A549 treated with DMSO at 1 μM for 4 hours (cell line): Measurements from ENCODE around the gene FSTL3. TPM values are rescaled to one million over a fixed set of nuclear protein-coding genes. Genes with fewer than 3 reads are reported as not detected.

Source experiments
- total RNA-seq: library from RNA; stranded (reverse); fragments of 200-300 nt; extraction: Qiagen RNA extraction; gene quantifications from 5 replicates; pipeline ENCODE4 v1.2.3, GENCODE V29; 2022; ENCODE audit warnings: low read depth

Gene FSTL3
- total RNA-seq: 126 to 139 TPM (median 135 TPM) in 5 replicates

GRCh38 chr19:676339-677105, at the start of gene FSTL3:
Gene FSTL3, plus strand, starts transcription at chr19:676392. Its CDS starts 32 bp downstream, at chr19:676424.

GRCh38 chr19:633068-633785, 43.0 kb upstream of the FSTL3 start, which contains the start of gene POLRMT:
Gene POLRMT, minus strand, starts transcription at chr19:633537. Its CDS starts 25 bp downstream, at chr19:633512.

GRCh38 chr19:639253-640160, 36.7 kb upstream of the FSTL3 start, which contains the start of gene FGF22:
Gene FGF22, plus strand, starts transcription at chr19:639879. Its CDS starts 47 bp downstream, at chr19:639926.

GRCh38 chr19:662962-663681, 13.1 kb upstream of the FSTL3 start, which contains the start of gene RNF126:
Gene RNF126, minus strand, starts transcription at chr19:663214. Its CDS starts 93 bp downstream, at chr19:663121.

GRCh38 chr19:695352-695949, 19.3 kb downstream of the FSTL3 start, which contains the start of gene PRSS57:
Gene PRSS57, minus strand, starts transcription at chr19:695452. Its CDS starts 22 bp downstream, at chr19:695430.

GRCh38 chr19:708154-709143, 32.3 kb downstream of the FSTL3 start, which contains the start of gene PALM:
Gene PALM, plus strand, starts transcription at chr19:708935. Its CDS starts 212 bp downstream, at chr19:709147.

Other genes starting within 250 kb of the FSTL3 start
- gene SHC2, start 215.4 kb upstream of the FSTL3 start, total RNA-seq: 0.82 to 1.1 TPM (median 0.95 TPM) in 5 replicates
- gene MADCAM1, start 179.9 kb upstream of the FSTL3 start, total RNA-seq: 0.17 to 0.42 TPM (median 0.31 TPM) in 5 replicates
- gene TPGS1, start 168.9 kb upstream of the FSTL3 start, total RNA-seq: 10.7 to 15.7 TPM (median 14.1 TPM) in 5 replicates
- 67.0 to 104 TPM (median 93.1 TPM) in 5 replicates for gene CDC34, start 144.6 kb upstream of the FSTL3 start, total RNA-seq
- 0.23 to 0.31 TPM (median 0.26 TPM) in 5 replicates for gene GZMM, start 132.3 kb upstream of the FSTL3 start, total RNA-seq
- gene BSG, start 103.8 kb upstream of the FSTL3 start, total RNA-seq: 669 to 733 TPM (median 672 TPM) in 5 replicates
- gene HCN2, start 86.5 kb upstream of the FSTL3 start, total RNA-seq: 30.9 to 43.9 TPM (median 36.4 TPM) in 5 replicates
- gene POLRMT, start 42.9 kb upstream of the FSTL3 start, total RNA-seq: 64.0 to 104 TPM (median 94.3 TPM) in 5 replicates
- gene FGF22, start 36.5 kb upstream of the FSTL3 start, total RNA-seq: 0.32 to 0.97 TPM (median 0.76 TPM) in 5 replicates
- 59.2 to 69.6 TPM (median 63.5 TPM) in 5 replicates for gene RNF126, start 13.2 kb upstream of the FSTL3 start, total RNA-seq
- 0.09 to 0.31 TPM (median 0.12 TPM) in 4 of 5 replicates, not detected in the other for gene PRSS57, start 19.1 kb downstream of the FSTL3 start, total RNA-seq
- 11.5 to 17.0 TPM (median 13.6 TPM) in 5 replicates for gene PALM, start 32.5 kb downstream of the FSTL3 start, total RNA-seq
- gene MISP, start 74.7 kb downstream of the FSTL3 start, total RNA-seq: 86.2 to 99.9 TPM (median 95.7 TPM) in 5 replicates
- gene PTBP1, start 121.1 kb downstream of the FSTL3 start, total RNA-seq: 222 to 238 TPM (median 234 TPM) in 5 replicates
- gene PLPPR3, start 145.6 kb downstream of the FSTL3 start, total RNA-seq: 1.9 to 4.8 TPM (median 3.8 TPM) in 5 replicates
- 0.14 to 0.34 TPM (median 0.22 TPM) in 4 of 5 replicates, not detected in the other for gene AZU1, start 151.4 kb downstream of the FSTL3 start, total RNA-seq
- gene PRTN3, start 164.6 kb downstream of the FSTL3 start, total RNA-seq: 0.24 to 0.36 TPM (median 0.28 TPM) in 5 replicates
- 0.13 to 0.17 TPM (median 0.14 TPM) in 3 of 5 replicates, not detected in the others for gene ELANE, start 175.9 kb downstream of the FSTL3 start, total RNA-seq
- gene CFD, start 183.3 kb downstream of the FSTL3 start, total RNA-seq: 8.2 to 19.0 TPM (median 16.7 TPM) in 5 replicates
- gene MED16, start 216.8 kb downstream of the FSTL3 start, total RNA-seq: 10.9 to 20.5 TPM (median 18.7 TPM) in 5 replicates
- gene RNU6-9, start 217.1 kb downstream of the FSTL3 start, total RNA-seq: not detected in 5 replicates
- 27.2 to 42.8 TPM (median 35.9 TPM) in 5 replicates for gene R3HDM4, start 236.8 kb downstream of the FSTL3 start, total RNA-seq
- 0.17 to 0.43 TPM (median 0.30 TPM) in 5 replicates for gene KISS1R, start 240.9 kb downstream of the FSTL3 start, total RNA-seq
- 3.3 to 6.5 TPM (median 5.0 TPM) in 5 replicates for gene ARID3A, start 249.6 kb downstream of the FSTL3 start, total RNA-seq